H1 (cell line): ENCODE data around the gene PID1.

ENCODE experiments used
- CEBPB ChIP-seq: IDR thresholded peaks from 2 replicates; pipeline ENCODE4 v1.6.1; 2012; ENCODE audit warnings: low read depth, low read length
- CTCF ChIP-seq, 3 experiments: IDR thresholded peaks; 1 replicate in 2 of 3; 2 replicates in 1 of 3; pipeline versions ENCODE4 v1.5.1 to v1.6.1; 2011; ENCODE audit warnings: low read length in 3 of 3, mild to moderate bottlenecking in 3 of 3, inconsistent platforms in 2 of 3, low read depth in 1 of 3, moderate library complexity in 1 of 3; ENCODE audit not compliant: insufficient read depth in 1 of 3; ENCODE audit errors: control extremely low read depth in 1 of 3
- EP300 ChIP-seq, 2 experiments: IDR thresholded peaks; 1 replicate in 1 of 2; 2 replicates in 1 of 2; pipeline ENCODE4 v1.6.1; 2011 to 2012; ENCODE audit warnings: low read depth in 2 of 2, low read length in 2 of 2, mild to moderate bottlenecking in 2 of 2, borderline replicate concordance in 1 of 2, inconsistent platforms in 1 of 2, moderate library complexity in 1 of 2
- EZH2 ChIP-seq: fragments of 200-600 bp; sonication (generic); IDR thresholded peaks from 2 replicates; pipeline ENCODE4 v1.7.1; 2012; ENCODE audit warnings: low read depth, mild to moderate bottlenecking, moderate library complexity, low read length, inconsistent platforms; ENCODE audit not compliant: severe bottlenecking
- JUN ChIP-seq: IDR thresholded peaks from 2 replicates; pipeline ENCODE4 v1.6.1; 2011; ENCODE audit warnings: low read depth, mild to moderate bottlenecking, improper control_type of control experiment, low read length
- NRF1 ChIP-seq: IDR thresholded peaks from 2 replicates; pipeline ENCODE4 v1.6.1; 2011; ENCODE audit warnings: mild to moderate bottlenecking, low read depth, low read length, improper control_type of control experiment
- PHF8 ChIP-seq: fragments of 200-600 bp; sonication (generic); conservative IDR thresholded peaks from 2 replicates; pipeline ENCODE4 v1.7.1; 2012; ENCODE audit warnings: low read depth, mild to moderate bottlenecking, inconsistent platforms, low read length, moderate library complexity
- POLR2A ChIP-seq, 2 experiments: IDR thresholded peaks; 1 replicate in 1 of 2; 2 replicates in 1 of 2; pipeline ENCODE4 v1.6.1; 2011; ENCODE audit warnings: low read depth in 2 of 2, low read length in 2 of 2, mild to moderate bottlenecking in 2 of 2; ENCODE audit errors: control extremely low read depth in 1 of 2
- TAF1 ChIP-seq: IDR thresholded peaks from 2 replicates; pipeline ENCODE4 v1.6.1; 2011; ENCODE audit warnings: mild to moderate bottlenecking, low read depth, low read length

- TF ChIP-seq EP300 (IDR thresholded peaks at IDR 0.05; ENCODE audit: borderline replicate concordance in 1 of 2, low read depth in 2 of 2, low read length in 2 of 2) (no peak), CEBPB (no peak), CTCF (IDR thresholded peaks at IDR 0.05; ENCODE audit: control extremely low read depth in 1 of 3, insufficient read depth in 1 of 3, low read depth in 1 of 3, low read length in 3 of 3) (no peak), PHF8 (no peak), TAF1 (no peak), EZH2 (no peak), JUN (no peak), NRF1 (no peak), POLR2A (IDR thresholded peaks at IDR 0.05; ENCODE audit: control extremely low read depth in 1 of 2, low read depth in 2 of 2, low read length in 2 of 2) (no peak)
These were observed 32.1 kb downstream of the PID1 start for GRCh38 chr2:229239021-229239420.
